Ascending aorta (tissue), 2 donors: ENCODE measurements around the gene SEC61B. TPM values are rescaled to one million over a fixed set of nuclear protein-coding genes. Genes with fewer than 3 reads are reported as not detected.

Source experiments
- DNase-seq, 2 donors: peaks; one replicate each; pipeline ENCODE4 v3.0.0-alpha.2; 2019; ENCODE audit warnings: low spot score in 2 of 2
- H3K27ac ChIP-seq, 2 donors: fragments of 200-600 bp; sonication (generic); one replicate each; pipeline ENCODE4 v1.5.1; 2016 to 2017; ENCODE audit warnings: mild to moderate bottlenecking in 1 of 2
- H3K27me3 ChIP-seq: fragments of 200-600 bp; sonication (generic); one replicate; pipeline ENCODE4 v1.5.1; 2017
- H3K36me3 ChIP-seq, 2 donors: fragments of 200-600 bp; sonication (generic); one replicate each; pipeline ENCODE4 v1.5.1; 2016
- H3K4me1 ChIP-seq, 2 donors: fragments of 200-600 bp; sonication (generic); one replicate each; pipeline ENCODE4 v1.5.1; 2016 to 2017; ENCODE audit warnings: mild to moderate bottlenecking in 1 of 2
- H3K4me3 ChIP-seq, 2 donors: fragments of 200-600 bp; sonication (generic); one replicate each; pipeline ENCODE4 v1.5.1; 2016 to 2017; ENCODE audit warnings: mild to moderate bottlenecking in 1 of 2
- H3K9me3 ChIP-seq, 2 donors: fragments of 200-600 bp; sonication (generic); one replicate each; pipeline ENCODE4 v1.5.1; 2016
- intact Hi-C: fragments of 100-400 bp; cut with DNase I; formaldehyde crosslinking; loops from one replicate; pipeline ENCODE4 v1.15.1; 2023
- total RNA-seq: library from RNA; depleted of rRNA; stranded (reverse); fragments of >200 nt; gene quantifications from one replicate; pipeline ENCODE4 v1.1.0, GENCODE V29; 2016
- TF ChIP-seq, protein P1 (sequence below), 3 experiments: fragments of 200-600 bp in 2 of 3; fragments of 450-650 bp in 1 of 3; sonication (generic) in 2 of 3; IDR thresholded peaks; one replicate each; pipeline ENCODE4 v1.5.1; 2016 to 2019; ENCODE audit warnings: antibody characterized with exemption in 3 of 3, mild to moderate bottlenecking in 1 of 3, moderate library complexity in 1 of 3

SEC61B gene
- 88.7 TPM for total RNA-seq

- H3K4me1 ChIP-seq, result peaks cover 13 to 28% of the 10 kb centered on the region in 2 donors
- intact Hi-C loops, result loop anchor here (1.0 to 10.0 kb wide), 5 partner anchors 117 to 875 kb away; partner anchors contain the start of genes ERP44, INVS, NR4A3 and STX17
These were observed at the start of gene SEC61B, which contains the start of gene ALG2 for GRCh38 chr9:99221621-99222415. SEC61B (plus strand) TSS chr9:99222282; CDS start chr9:99222364, 82 bp downstream. ALG2 (minus strand) TSS chr9:99221942; CDS start chr9:99221894, 48 bp downstream.

GRCh38 chr9:99173570-99174504 is 48.2 kb upstream of the SEC61B start:
- H3K27me3 ChIP-seq, result no peaks in the 10 kb centered on the region
- TF ChIP-seq, protein P1, sequence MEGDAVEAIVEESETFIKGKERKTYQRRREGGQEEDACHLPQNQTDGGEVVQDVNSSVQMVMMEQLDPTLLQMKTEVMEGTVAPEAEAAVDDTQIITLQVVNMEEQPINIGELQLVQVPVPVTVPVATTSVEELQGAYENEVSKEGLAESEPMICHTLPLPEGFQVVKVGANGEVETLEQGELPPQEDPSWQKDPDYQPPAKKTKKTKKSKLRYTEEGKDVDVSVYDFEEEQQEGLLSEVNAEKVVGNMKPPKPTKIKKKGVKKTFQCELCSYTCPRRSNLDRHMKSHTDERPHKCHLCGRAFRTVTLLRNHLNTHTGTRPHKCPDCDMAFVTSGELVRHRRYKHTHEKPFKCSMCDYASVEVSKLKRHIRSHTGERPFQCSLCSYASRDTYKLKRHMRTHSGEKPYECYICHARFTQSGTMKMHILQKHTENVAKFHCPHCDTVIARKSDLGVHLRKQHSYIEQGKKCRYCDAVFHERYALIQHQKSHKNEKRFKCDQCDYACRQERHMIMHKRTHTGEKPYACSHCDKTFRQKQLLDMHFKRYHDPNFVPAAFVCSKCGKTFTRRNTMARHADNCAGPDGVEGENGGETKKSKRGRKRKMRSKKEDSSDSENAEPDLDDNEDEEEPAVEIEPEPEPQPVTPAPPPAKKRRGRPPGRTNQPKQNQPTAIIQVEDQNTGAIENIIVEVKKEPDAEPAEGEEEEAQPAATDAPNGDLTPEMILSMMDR (IDR thresholded peaks at IDR 0.05), result no peak
- intact Hi-C loops, result no loop called here
- no peaks in the 10 kb centered on the region for H3K36me3 ChIP-seq
- no peak for DNase-seq
- H3K27ac ChIP-seq, result no peak overlapping the region
- no peaks in the 10 kb centered on the region for H3K9me3 ChIP-seq
- no peaks in the 10 kb centered on the region for H3K4me1 ChIP-seq
- H3K4me3 ChIP-seq, result no peak overlapping the region

More at GRCh38 chr9:99221621-99222415, at the start of gene SEC61B, which contains the start of gene ALG2:
- H3K4me3 ChIP-seq, result peak within 1 kb of the TSS; percentile 94 to 99
- H3K27me3 ChIP-seq, result no peaks in the 10 kb centered on the region
- H3K27ac ChIP-seq, result peak within 1 kb of the TSS; percentile 88 to 93
- peaks cover 13 to 20% of the 10 kb centered on the region in 2 donors for H3K36me3 ChIP-seq
- H3K9me3 ChIP-seq, result no peaks in the 10 kb centered on the region
- TF ChIP-seq, protein P1 (IDR thresholded peaks at IDR 0.05), result peak in 1 of 3 experiments; percentile 13
- peak; percentile 70 to 96 for DNase-seq

DNA sequence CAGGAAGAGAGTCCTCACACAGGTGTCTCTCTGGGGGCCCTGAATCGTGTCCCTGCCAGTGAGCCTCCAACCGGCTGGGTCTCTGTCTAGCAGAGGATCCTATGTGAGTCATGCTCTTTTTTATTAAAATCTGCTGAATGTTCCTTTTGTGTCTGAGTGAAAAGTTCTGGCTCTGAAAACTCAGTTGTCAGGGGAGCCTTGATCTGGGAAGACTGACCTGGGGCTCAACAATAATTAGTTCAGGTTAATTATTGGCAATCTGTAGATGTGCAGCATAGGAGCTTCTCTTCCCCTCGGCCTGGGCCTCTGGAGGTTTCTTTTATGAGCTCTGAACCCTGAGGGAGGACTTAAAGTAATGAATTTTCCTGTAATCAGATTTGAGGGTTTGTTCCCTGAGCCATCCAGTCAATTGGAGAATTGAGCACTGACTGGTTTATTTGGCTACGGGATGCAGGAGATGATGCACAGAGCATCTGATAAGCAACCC is 45.5 kb upstream of the SEC61B start:
- no peaks in the 10 kb centered on the region for H3K36me3 ChIP-seq
- H3K9me3 ChIP-seq, result no peaks in the 10 kb centered on the region
- H3K4me3 ChIP-seq, result no peak overlapping the region
- no peak overlapping the region for H3K27ac ChIP-seq
- DNase-seq, result no peak
- H3K27me3 ChIP-seq, result no peaks in the 10 kb centered on the region
- TF ChIP-seq, protein P1 (IDR thresholded peaks at IDR 0.05), result no peak
- H3K4me1 ChIP-seq, result no peaks in the 10 kb centered on the region
- intact Hi-C loops, result no loop called here

DNA sequence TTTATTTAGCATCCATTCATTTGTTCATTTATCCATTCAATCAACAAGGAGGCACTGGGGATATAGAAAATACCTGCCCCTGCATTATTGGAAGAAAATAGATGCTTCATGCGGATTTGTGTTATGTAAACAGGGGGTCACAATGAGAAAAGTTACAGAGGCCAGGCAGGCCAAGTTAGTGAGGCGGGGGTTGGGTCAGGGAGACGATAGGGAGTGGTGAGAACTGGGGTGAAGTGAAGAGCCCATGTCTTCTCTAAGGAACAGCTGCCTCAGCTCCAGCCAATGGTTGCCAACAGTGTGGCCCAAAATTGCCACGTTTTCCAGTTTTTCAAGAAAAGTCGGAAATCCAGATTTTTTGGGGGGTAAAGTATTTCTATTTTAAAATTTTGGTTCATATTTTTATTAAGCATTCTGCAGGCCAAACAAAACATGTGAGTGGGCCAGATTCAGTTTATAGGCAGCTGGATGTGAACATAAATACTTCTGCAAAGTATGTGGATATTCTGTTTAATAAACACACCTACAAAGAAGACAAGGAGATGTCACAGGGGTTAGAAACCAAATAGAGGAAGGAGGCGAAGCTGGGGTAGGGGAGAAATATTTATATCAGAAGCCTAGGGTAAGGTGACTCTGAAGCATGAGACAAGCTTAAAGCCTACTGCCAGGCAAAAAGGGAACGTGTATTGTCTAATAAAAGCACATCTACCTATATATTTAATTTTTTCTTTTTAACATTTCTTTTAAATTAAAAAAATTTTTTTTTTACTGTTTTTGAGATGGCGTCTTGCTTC is 44.3 kb upstream of the SEC61B start:
- intact Hi-C loops, result no loop called here
- TF ChIP-seq, protein P1 (IDR thresholded peaks at IDR 0.05), result no peak
- DNase-seq, result no peak
- Histone ChIP-seq H3K4me3 (no peak overlapping the region), H3K9me3 (no peaks in the 10 kb centered on the region), H3K27me3 (no peaks in the 10 kb centered on the region), H3K27ac (no peak overlapping the region), H3K4me1 (no peaks in the 10 kb centered on the region), H3K36me3 (no peaks in the 10 kb centered on the region)
